Tibial nerve (tissue), 4 donors: ENCODE measurements around the gene OTUD7B. TPM values are rescaled to one million over a fixed set of nuclear protein-coding genes. Genes with fewer than 3 reads are reported as not detected.

Experiments
- DNase-seq, 2 donors: peaks; one replicate each; pipeline ENCODE4 v3.0.0-alpha.2; 2019; ENCODE audit warnings: low spot score in 2 of 2
- H3K27ac ChIP-seq, 4 donors: fragments of 200-600 bp; sonication (generic) in 3 of 4; one replicate each; pipeline ENCODE4 v1.5.1; 2017 to 2019; ENCODE audit warnings: mild to moderate bottlenecking in 1 of 4
- H3K27me3 ChIP-seq, 2 donors: fragments of 200-600 bp; sonication (generic) in 1 of 2; one replicate each; pipeline versions ENCODE4 v1.5.1 to v1.6.0; 2017 to 2019
- H3K36me3 ChIP-seq, 3 donors: fragments of 200-600 bp; sonication (generic); one replicate each; pipeline ENCODE4 v1.5.1; 2018 to 2019
- H3K4me1 ChIP-seq, 4 donors: fragments of 200-600 bp; sonication (generic) in 3 of 4; one replicate each; pipeline ENCODE4 v1.5.1; 2017 to 2019
- H3K4me3 ChIP-seq, 4 donors: fragments of 200-600 bp; sonication (generic) in 3 of 4; one replicate each; pipeline ENCODE4 v1.5.1; 2017 to 2019; ENCODE audit warnings: mild to moderate bottlenecking in 1 of 4, moderate library complexity in 1 of 4
- H3K9me3 ChIP-seq, 4 donors: fragments of 200-600 bp; sonication (generic) in 3 of 4; one replicate each; pipeline ENCODE4 v1.5.1; 2017 to 2019
- EP300 ChIP-seq, 2 donors: sonication (generic); formaldehyde crosslinking; IDR thresholded peaks; one replicate each; pipeline ENCODE4 v1.6.1; 2017; ENCODE audit warnings: antibody characterized with exemption in 2 of 2, mild to moderate bottlenecking in 1 of 2
- POLR2A ChIP-seq, 2 donors: fragments of 450-650 bp; IDR thresholded peaks; one replicate each; pipeline ENCODE4 v1.6.1; 2017; ENCODE audit warnings: antibody characterized with exemption in 2 of 2, mild to moderate bottlenecking in 2 of 2, moderate library complexity in 2 of 2
- WGBS, 2 donors: methylation state at CpG; one replicate each; pipeline ENCODE4 v1.1.5; 2018; 5-methylcytosine and 5-hydroxymethylcytosine counted together
- total RNA-seq, 4 donors: library from RNA; depleted of rRNA; stranded (reverse); fragments of >200 nt; gene quantifications; one replicate each; pipeline ENCODE4 v1.1.0, GENCODE V29; 2016
- TF ChIP-seq, protein P1 (sequence below), 5 experiments: fragments of 200-600 bp in 3 of 5; fragments of 450-650 bp in 2 of 5; sonication (generic) in 3 of 5; IDR thresholded peaks; one replicate each; pipeline ENCODE4 v1.5.1; 2016 to 2019; ENCODE audit warnings: antibody characterized with exemption in 5 of 5, mild to moderate bottlenecking in 3 of 5, moderate library complexity in 2 of 5

Gene OTUD7B
- total RNA-seq, 4 donors from 2014 or later: 54.3 to 84.6 (median 80.1) TPM

- Histone ChIP-seq H3K27me3 (no peaks in the 10 kb centered on the region), H3K9me3 (no peaks in the 10 kb centered on the region), H3K4me3 (peak overlapping the region in 1 of 4 donors; percentile 83), H3K27ac (peak overlapping the region in 3 of 4 donors; percentile 39 to 98 (median 96)), H3K36me3 (peaks cover 0 to 12% (median 0%) of the 10 kb centered on the region in 3 donors), H3K4me1 (peaks cover 0 to 83% (median 25%) of the 10 kb centered on the region in 4 donors)
- no peak for DNase-seq
- no peak for TF ChIP-seq POLR2A (IDR thresholded peaks at IDR 0.05)
- no peak for TF ChIP-seq EP300 (IDR thresholded peaks at IDR 0.05)
- TF ChIP-seq, protein P1, sequence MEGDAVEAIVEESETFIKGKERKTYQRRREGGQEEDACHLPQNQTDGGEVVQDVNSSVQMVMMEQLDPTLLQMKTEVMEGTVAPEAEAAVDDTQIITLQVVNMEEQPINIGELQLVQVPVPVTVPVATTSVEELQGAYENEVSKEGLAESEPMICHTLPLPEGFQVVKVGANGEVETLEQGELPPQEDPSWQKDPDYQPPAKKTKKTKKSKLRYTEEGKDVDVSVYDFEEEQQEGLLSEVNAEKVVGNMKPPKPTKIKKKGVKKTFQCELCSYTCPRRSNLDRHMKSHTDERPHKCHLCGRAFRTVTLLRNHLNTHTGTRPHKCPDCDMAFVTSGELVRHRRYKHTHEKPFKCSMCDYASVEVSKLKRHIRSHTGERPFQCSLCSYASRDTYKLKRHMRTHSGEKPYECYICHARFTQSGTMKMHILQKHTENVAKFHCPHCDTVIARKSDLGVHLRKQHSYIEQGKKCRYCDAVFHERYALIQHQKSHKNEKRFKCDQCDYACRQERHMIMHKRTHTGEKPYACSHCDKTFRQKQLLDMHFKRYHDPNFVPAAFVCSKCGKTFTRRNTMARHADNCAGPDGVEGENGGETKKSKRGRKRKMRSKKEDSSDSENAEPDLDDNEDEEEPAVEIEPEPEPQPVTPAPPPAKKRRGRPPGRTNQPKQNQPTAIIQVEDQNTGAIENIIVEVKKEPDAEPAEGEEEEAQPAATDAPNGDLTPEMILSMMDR (IDR thresholded peaks at IDR 0.05): no peak
- 46 to 55% methylated on average over 2 of the region's 2 CpGs for WGBS, 2 donors
Measured at GRCh38 chr1:150005606-150006005, 4.9 kb downstream of the OTUD7B start.

- TF ChIP-seq, protein P1 (IDR thresholded peaks at IDR 0.05): no peak
- no peak for TF ChIP-seq EP300 (IDR thresholded peaks at IDR 0.05)
- no peak for TF ChIP-seq POLR2A (IDR thresholded peaks at IDR 0.05)
- Histone ChIP-seq H3K36me3 (peaks cover 0 to 21% (median 0%) of the 10 kb centered on the region in 3 donors), H3K4me1 (peaks cover 0 to 96% (median 34%) of the 10 kb centered on the region in 4 donors), H3K9me3 (no peaks in the 10 kb centered on the region), H3K27me3 (no peaks in the 10 kb centered on the region), H3K27ac (peak overlapping the region; percentile 4 to 98 (median 78)), H3K4me3 (no peak overlapping the region)
- WGBS, 2 donors: 58 to 62% methylated on average over 3 of the region's 3 CpGs
- no peak for DNase-seq
Measured at GRCh38 chr1:150003801-150004200, 6.7 kb downstream of the OTUD7B start.

- TF ChIP-seq POLR2A (IDR thresholded peaks at IDR 0.05) (no peak), EP300 (IDR thresholded peaks at IDR 0.05) (no peak)
- TF ChIP-seq, protein P1 (IDR thresholded peaks at IDR 0.05): no peak
- peaks cover 0 to 21% (median 0%) of the 10 kb centered on the region in 3 donors for H3K36me3 ChIP-seq
- peaks cover 0 to 96% (median 46%) of the 10 kb centered on the region in 4 donors for H3K4me1 ChIP-seq
- WGBS, 2 donors: 67 to 76% methylated on average over 2 of the region's 2 CpGs
- H3K27ac ChIP-seq: peak overlapping the region; percentile 53 to 98 (median 78)
- H3K9me3 ChIP-seq: no peaks in the 10 kb centered on the region
- H3K4me3 ChIP-seq: no peak overlapping the region
- no peak for DNase-seq
- H3K27me3 ChIP-seq: no peaks in the 10 kb centered on the region
Measured at GRCh38 chr1:150002217-150002616, 8.3 kb downstream of the OTUD7B start.

GRCh38 chr1:150001415-150001814 is 9.1 kb downstream of the OTUD7B start:
- H3K27me3 ChIP-seq: no peaks in the 10 kb centered on the region
- peaks cover 0 to 21% (median 0%) of the 10 kb centered on the region in 3 donors for H3K36me3 ChIP-seq
- peaks cover 0 to 100% (median 53%) of the 10 kb centered on the region in 4 donors for H3K4me1 ChIP-seq
- H3K4me3 ChIP-seq: peak overlapping the region in 1 of 4 donors; percentile 4
- peak overlapping the region; percentile 53 to 98 (median 78) for H3K27ac ChIP-seq
- no peaks in the 10 kb centered on the region for H3K9me3 ChIP-seq
- WGBS, 2 donors: 71 to 88% methylated on average over 1 of the region's 1 CpG
- DNase-seq: no peak
- TF ChIP-seq POLR2A (IDR thresholded peaks at IDR 0.05) (peak in 1 of 2 donors; percentile 19), EP300 (IDR thresholded peaks at IDR 0.05) (peak in 1 of 2 donors; percentile 80)
- TF ChIP-seq, protein P1 (IDR thresholded peaks at IDR 0.05): no peak

DNA sequence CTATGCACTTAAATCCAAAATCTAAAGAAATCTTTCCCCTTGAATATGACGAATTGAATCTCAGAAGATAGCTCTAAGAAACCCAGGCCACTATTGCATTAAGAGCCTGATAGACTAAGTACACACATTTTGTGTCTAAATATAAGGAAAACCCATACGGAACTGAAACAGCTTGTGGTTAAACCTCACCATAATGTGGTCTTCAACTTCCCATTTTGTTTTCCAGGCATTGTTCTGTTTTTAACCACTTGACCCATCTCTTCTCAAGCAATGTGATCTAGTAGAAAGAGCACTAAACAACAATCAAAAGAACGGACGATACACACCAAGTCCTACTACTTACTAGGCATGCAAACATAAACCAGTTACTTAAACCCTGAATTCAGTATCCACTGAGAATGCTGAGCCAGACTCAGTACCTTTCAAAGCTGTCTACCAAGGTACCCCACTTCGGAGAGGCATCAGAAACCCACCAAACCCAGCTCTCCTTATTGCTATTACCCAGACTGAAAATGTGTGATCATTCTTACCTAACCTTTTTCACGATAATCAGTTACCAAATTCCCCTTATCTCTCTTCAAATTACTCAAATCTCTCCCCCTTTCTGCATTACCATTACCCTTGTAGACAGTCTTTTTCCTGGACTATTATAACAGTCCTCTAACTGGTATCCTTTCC is 12.8 kb downstream of the OTUD7B start:
- peak overlapping the region; percentile 53 to 98 (median 78) for H3K27ac ChIP-seq
- H3K36me3 ChIP-seq: peaks cover 0 to 10% (median 0%) of the 10 kb centered on the region in 3 donors
- no peaks in the 10 kb centered on the region for H3K27me3 ChIP-seq
- 68 to 81% methylated on average over 6 of the region's 6 CpGs for WGBS, 2 donors
- H3K4me1 ChIP-seq: peaks cover 0 to 97% (median 48%) of the 10 kb centered on the region in 4 donors
- DNase-seq: peak in 1 of 2 donors; percentile 24
- no peak overlapping the region for H3K4me3 ChIP-seq
- H3K9me3 ChIP-seq: no peaks in the 10 kb centered on the region
- no peak for TF ChIP-seq POLR2A (IDR thresholded peaks at IDR 0.05)
- peak in 1 of 2 donors; percentile 56 for TF ChIP-seq EP300 (IDR thresholded peaks at IDR 0.05)
